Subcutaneous adipose tissue (tissue), 4 donors: ENCODE measurements around the gene IRAK1. TPM values are rescaled to one million over a fixed set of nuclear protein-coding genes. Genes with fewer than 3 reads are reported as not detected.

Experiments
- CTCF ChIP-seq: fragments of 450-650 bp; IDR thresholded peaks from one replicate; pipeline ENCODE4 v1.5.1; 2016; ENCODE audit warnings: low read depth, mild to moderate bottlenecking, control low read depth, antibody characterized with exemption, moderate library complexity
- total RNA-seq, 4 donors: library from RNA; depleted of rRNA; stranded (reverse); fragments of >200 nt; gene quantifications; one replicate each; pipeline ENCODE4 v1.1.0, GENCODE V29; 2016

The IRAK1 gene
- total RNA-seq, 4 donors from 2014 or later = 42.7 to 74.4 (median 47.3) TPM

DNA sequence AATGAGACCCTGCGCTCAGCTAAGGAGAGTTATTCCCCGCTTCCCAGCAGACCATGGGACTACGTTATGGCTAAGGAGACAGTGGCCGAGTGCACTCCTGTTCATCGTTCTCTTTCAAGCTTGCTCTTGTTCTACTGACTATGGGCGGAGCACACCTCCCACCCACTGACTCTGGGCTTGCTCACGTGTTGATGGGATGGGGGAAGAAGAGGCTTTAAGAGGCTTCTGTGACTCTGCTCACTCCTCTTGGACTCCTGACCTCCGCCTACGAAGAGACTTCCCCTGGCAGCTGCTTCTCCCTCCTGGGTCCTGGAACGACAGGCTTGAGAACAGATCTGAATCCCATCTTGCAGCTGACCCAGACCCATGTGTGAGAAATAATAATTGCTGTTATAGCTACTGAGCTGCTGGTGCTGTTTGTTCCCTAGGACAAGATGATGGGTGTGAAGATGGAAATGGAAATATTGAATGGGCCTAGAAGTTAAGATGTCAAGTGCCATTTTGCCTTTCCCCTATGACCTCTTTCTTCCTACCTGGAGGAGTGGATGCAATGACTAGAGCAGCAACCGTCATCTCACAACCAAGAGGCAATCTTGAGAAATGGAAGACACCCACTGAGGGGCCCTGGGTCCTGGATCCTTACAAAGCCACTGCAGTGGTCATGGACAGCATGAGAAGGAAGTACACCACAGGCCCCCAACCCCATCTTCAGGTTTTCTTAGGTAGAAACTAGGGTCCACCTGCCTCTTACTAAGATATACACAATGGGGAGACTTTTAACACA lies 38.7 kb upstream of the IRAK1 start:
- TF ChIP-seq CTCF = no peak

- no peak for TF ChIP-seq CTCF
Measured at GRCh38 chrX:154057791-154058190, 38.1 kb upstream of the IRAK1 start.

DNA sequence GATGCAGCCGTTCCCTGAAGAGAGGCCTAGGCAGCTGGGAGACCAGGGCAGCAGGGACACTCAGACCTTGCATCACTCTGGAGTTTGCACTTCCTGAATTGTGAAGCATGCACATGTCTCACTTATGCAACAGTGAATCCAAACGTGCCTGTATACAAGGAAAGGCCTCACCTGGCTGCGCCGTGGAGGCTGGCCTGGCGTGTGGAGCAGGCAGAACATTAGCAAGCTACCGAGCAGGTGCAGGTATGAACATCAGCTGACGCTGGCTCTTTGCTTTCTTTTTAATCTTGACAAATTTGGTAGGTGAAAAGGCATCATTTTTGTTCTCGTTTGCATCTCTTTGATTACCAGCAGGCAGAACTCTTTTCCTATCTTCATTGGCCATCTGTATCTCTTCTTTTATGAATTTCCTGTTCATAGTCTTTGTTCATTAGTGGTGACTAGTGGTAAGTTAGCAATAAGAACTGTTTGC lies 37.1 kb upstream of the IRAK1 start:
- no peak for TF ChIP-seq CTCF

DNA sequence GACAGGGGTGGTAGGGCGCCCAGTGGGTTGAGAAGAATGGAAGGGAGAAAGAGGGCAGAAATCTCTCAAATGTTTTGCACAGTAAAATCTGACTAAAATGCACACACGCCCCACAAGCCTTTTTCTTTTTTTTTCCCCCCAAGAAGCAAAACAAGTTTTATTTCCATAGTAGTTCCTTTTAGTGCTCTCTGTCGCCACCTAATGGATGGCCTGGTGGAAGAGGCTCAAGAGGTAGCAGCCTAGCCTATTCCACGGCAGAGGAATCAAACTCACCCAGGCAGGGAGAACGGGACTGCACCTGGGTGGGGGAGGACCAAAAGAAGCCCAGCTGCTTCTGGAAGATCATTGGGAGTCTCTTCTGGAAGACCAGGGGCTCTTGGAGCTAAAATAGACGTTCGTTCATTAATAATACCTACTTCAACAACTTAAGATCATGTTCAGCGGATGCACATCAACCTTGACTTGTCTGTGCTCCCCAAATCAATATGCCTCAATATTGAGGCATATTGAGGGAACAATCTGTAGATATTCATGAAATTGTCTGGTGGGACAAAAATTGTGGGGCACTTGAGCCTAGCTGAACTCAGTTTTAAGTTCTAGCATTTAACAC lies 31.6 kb upstream of the IRAK1 start:
- no peak for TF ChIP-seq CTCF

DNA sequence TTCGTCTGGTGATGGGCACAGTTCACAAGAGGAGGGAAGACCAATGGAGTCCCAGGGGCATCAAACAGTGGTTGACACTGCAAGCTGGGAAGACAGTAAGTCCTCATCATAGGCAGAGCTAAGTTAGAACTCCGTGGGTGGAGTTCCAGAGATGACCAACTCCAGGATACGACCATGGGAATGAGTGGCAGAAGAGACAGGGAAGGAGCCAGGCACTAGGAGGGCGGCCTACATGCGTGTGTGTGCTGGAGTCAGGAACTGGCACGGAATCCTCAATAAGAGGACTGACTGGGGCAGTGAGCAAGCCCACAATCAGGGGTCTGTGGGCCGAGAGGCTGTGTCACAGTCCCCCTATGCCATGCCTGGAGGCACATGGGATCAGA lies 30.4 kb upstream of the IRAK1 start:
- TF ChIP-seq CTCF = no peak

GRCh38 chrX:154049209-154050112 lies 29.8 kb upstream of the IRAK1 start:
- no peak for TF ChIP-seq CTCF

DNA sequence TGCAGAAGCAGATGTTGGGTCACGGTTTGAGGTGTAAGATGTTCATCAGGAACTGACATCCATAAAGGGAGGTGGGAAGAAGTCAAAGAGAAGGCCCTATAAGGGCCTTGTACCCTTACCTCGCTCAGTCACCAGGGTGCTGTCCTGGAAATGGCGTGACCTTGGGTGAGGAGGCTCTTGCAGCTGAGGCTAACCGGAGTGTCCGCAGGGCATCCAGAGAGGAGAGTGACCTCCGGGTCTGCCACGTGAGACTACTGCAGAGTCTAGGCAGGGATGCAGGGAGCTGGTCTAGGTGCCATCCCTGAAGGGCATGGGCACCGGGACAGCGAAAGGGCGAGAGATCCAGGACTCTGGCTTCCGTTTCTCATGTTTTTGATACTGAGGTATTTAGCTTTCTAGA lies 28.7 kb upstream of the IRAK1 start:
- TF ChIP-seq CTCF = no peak
